ENCODE data around the gene MRPL4. TPM values are rescaled to one million over a fixed set of nuclear protein-coding genes. Genes with fewer than 3 reads are reported as not detected.

The MRPL4 gene
- total RNA-seq, 1 experiment from 2014 or later: 99.3 TPM

DNA sequence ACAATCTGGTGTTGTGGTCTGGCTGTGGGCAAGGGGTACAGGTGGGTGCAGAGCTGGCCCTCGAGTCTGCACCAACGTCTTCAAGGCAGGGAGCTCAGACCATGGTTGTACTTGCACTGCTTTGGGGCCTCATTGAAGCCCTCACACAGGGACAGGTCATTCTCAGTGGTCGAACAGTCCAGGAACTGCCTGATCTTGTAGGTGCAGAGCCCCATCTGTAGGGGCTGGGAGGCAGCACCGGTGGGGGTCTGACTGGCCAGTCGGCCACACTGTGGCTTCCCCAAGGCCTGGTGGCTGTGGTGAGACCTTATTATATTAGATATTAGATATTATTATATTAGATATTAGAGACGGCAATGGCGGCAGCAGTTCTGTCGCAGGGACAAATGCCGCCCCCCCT lies 34.9 kb upstream of the MRPL4 start:
- no CpG with 5 or more reads among the region's 9 CpGs for WGBS (ENCODE audit: extremely low coverage, insufficient read length, low lambda C conversion rate)
- Mint-ChIP-seq H3K9me3 (no peaks in the 10 kb centered on the region), H3K4me3 (no peak overlapping the region), H3K4me1 (peaks cover 5 to 22% of the 10 kb centered on the region in 2 experiments), H3K27ac (peak overlapping the region in 2 of 3 experiments; percentile 67 to 68; a peak in 2 of 7 replicates), H3K27me3 (ENCODE audit: low read depth) (no peaks in the 10 kb centered on the region; the same call in 1 of the 2 replicates), H3K36me3 (ENCODE audit: insufficient read depth in 1 of 3, low read depth in 3 of 3) (no peaks in the 10 kb centered on the region)
- H2BK5ac ChIP-seq (ENCODE audit: insufficient read length, low read length): no peak overlapping the region
- no peak overlapping the region for H4K5ac ChIP-seq (ENCODE audit: insufficient read length, low read depth, low read length)
- no peaks in the 10 kb centered on the region for H3K4me1 ChIP-seq (ENCODE audit: insufficient read depth, low read length)
- H3K9ac ChIP-seq (ENCODE audit: extremely low read depth, insufficient read length, low read length): no peak overlapping the region
- no peak overlapping the region for H4K8ac ChIP-seq (replicated peaks; ENCODE audit: insufficient read length, low read depth, low read length)
- no peak overlapping the region for H3K23ac ChIP-seq (ENCODE audit: insufficient read length, low read depth, low read length)
- H3T11ph ChIP-seq (ENCODE audit: low read length): no peak overlapping the region
- no peaks in the 10 kb centered on the region for H3K9me3 ChIP-seq (ENCODE audit: control insufficient read depth, low read depth, low read length)
- no peak overlapping the region for H2BK20ac ChIP-seq (ENCODE audit: low read depth, low read length, poor library complexity, severe bottlenecking)
- no peak overlapping the region for H2BK15ac ChIP-seq (ENCODE audit: low read depth, low read length)
- no peak overlapping the region for H3K4me2 ChIP-seq (ENCODE audit: insufficient read depth, insufficient read length, low read length)
- no peak for TF ChIP-seq CTCF (conservative IDR thresholded peaks at IDR 0.05)
- no peak overlapping the region for H3K14ac ChIP-seq (ENCODE audit: insufficient read depth, low read length)
- H2AFZ ChIP-seq (ENCODE audit: low read length): no peak overlapping the region
- no peak for DNase-seq
- no peak overlapping the region for H3K18ac ChIP-seq (ENCODE audit: insufficient read length, low read depth, low read length)
- H3K23me2 ChIP-seq (ENCODE audit: insufficient read length, low read depth, low read length, poor library complexity, severe bottlenecking): no peaks in the 10 kb centered on the region
- H3K79me2 ChIP-seq (ENCODE audit: insufficient read depth, low read length): no peaks in the 10 kb centered on the region
- no peak overlapping the region for H2AK5ac ChIP-seq (ENCODE audit: insufficient read length, low read length)
- H4K91ac ChIP-seq (ENCODE audit: insufficient read length, low read depth, low read length): no peak overlapping the region
- H3K27me3 ChIP-seq (ENCODE audit: insufficient read depth, low read length): no peaks in the 10 kb centered on the region
- H3K4ac ChIP-seq (ENCODE audit: low read depth, low read length): no peak overlapping the region
- H3K79me1 ChIP-seq (ENCODE audit: insufficient read depth, low read depth, low read length, poor library complexity, severe bottlenecking): no peaks in the 10 kb centered on the region
- no peak overlapping the region for H3K27ac ChIP-seq (ENCODE audit: insufficient read length, low read depth, low read length)
- no peak overlapping the region for H2BK12ac ChIP-seq (ENCODE audit: insufficient read length, low read depth, low read length)
- H3K56ac ChIP-seq (ENCODE audit: insufficient read length, low read depth, low read length): no peak overlapping the region
- no peaks in the 10 kb centered on the region for H4K20me1 ChIP-seq (ENCODE audit: control insufficient read depth, insufficient read depth, insufficient read length)
- H2BK120ac ChIP-seq (ENCODE audit: low read depth, low read length, poor library complexity, severe bottlenecking): no peak overlapping the region

All from H9 (cell line).